ENCODE data around the gene EXD3. TPM values are rescaled to one million over a fixed set of nuclear protein-coding genes. Genes with fewer than 3 reads are reported as not detected.

Gene EXD3
- total and polyA plus RNA-seq, 2 donors (not counting 1 experiment from before 2014, with no cell fraction given) = 2.6 to 13.0 TPM

DNA sequence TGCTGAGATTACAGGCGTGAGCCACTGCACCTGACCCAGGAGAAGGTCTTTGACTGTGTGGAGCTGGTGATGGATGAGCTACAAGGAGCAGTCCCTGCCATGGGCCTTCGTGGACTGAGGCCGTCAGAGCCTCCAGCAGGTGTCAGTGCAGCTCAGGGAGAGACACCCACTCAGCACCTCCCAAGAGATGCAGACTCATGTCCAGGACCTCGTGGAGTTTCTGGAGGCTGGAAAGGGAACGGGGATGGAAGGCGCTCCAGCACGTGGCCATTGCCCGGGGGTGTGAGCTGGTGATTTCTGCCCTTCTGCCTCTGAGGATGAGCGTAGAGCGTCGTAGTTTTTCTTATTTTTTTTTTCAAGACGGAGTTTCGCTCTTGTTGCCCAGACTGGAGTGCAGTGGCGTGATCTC lies 136.0 kb downstream of the EXD3 start:
- H4K20me1 ChIP-seq (ENCODE audit: control insufficient read depth, extremely low read depth, insufficient read depth, low read length) = no peaks in the 10 kb centered on the region
- TF ChIP-seq EZH2 (IDR thresholded peaks at IDR 0.05; ENCODE audit: low read length, missing control alignments) = no peak
- TF ChIP-seq, protein P1, sequence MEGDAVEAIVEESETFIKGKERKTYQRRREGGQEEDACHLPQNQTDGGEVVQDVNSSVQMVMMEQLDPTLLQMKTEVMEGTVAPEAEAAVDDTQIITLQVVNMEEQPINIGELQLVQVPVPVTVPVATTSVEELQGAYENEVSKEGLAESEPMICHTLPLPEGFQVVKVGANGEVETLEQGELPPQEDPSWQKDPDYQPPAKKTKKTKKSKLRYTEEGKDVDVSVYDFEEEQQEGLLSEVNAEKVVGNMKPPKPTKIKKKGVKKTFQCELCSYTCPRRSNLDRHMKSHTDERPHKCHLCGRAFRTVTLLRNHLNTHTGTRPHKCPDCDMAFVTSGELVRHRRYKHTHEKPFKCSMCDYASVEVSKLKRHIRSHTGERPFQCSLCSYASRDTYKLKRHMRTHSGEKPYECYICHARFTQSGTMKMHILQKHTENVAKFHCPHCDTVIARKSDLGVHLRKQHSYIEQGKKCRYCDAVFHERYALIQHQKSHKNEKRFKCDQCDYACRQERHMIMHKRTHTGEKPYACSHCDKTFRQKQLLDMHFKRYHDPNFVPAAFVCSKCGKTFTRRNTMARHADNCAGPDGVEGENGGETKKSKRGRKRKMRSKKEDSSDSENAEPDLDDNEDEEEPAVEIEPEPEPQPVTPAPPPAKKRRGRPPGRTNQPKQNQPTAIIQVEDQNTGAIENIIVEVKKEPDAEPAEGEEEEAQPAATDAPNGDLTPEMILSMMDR (conservative IDR thresholded peaks at IDR 0.05 in 1 of 2, IDR thresholded peaks at IDR 0.05 in 1 of 2; ENCODE audit: low read depth in 1 of 2, low read length in 2 of 2) = peak; percentile 26 to 56
- H3K27ac ChIP-seq (ENCODE audit: insufficient read depth, low read length) = no peak overlapping the region
- H3K4me3 ChIP-seq (replicated peaks in 1 of 4; ENCODE audit: control extremely low read depth in 1 of 4, insufficient read depth in 1 of 4, low read depth in 3 of 4, low read length in 4 of 4) = no peak overlapping the region
- no peak overlapping the region for H3K9ac ChIP-seq (ENCODE audit: insufficient read depth, low read length)
- no peaks in the 10 kb centered on the region for H3K4me1 ChIP-seq (ENCODE audit: control insufficient read depth, extremely low read depth, insufficient read depth, low read length)
- peaks cover 3% of the 10 kb centered on the region for H3K36me3 ChIP-seq (ENCODE audit: control insufficient read depth, insufficient read depth, low read length)
- H3K9me3 ChIP-seq (ENCODE audit: control insufficient read depth, insufficient read depth, low read depth, low read length) = no peaks in the 10 kb centered on the region
- no peak overlapping the region for H3K4me2 ChIP-seq (ENCODE audit: extremely low read depth, insufficient read depth, low read length)
- H3K79me2 ChIP-seq (ENCODE audit: control insufficient read depth, insufficient read depth, low read length) = no peaks in the 10 kb centered on the region
- H2AFZ ChIP-seq (ENCODE audit: low read length) = no peak overlapping the region
- H3K27me3 ChIP-seq (ENCODE audit: control insufficient read depth, insufficient read depth, low read length) = no peaks in the 10 kb centered on the region
- DNase-seq (ENCODE audit: low read depth in 2 of 2) = peak; percentile 52 to 58

DNA sequence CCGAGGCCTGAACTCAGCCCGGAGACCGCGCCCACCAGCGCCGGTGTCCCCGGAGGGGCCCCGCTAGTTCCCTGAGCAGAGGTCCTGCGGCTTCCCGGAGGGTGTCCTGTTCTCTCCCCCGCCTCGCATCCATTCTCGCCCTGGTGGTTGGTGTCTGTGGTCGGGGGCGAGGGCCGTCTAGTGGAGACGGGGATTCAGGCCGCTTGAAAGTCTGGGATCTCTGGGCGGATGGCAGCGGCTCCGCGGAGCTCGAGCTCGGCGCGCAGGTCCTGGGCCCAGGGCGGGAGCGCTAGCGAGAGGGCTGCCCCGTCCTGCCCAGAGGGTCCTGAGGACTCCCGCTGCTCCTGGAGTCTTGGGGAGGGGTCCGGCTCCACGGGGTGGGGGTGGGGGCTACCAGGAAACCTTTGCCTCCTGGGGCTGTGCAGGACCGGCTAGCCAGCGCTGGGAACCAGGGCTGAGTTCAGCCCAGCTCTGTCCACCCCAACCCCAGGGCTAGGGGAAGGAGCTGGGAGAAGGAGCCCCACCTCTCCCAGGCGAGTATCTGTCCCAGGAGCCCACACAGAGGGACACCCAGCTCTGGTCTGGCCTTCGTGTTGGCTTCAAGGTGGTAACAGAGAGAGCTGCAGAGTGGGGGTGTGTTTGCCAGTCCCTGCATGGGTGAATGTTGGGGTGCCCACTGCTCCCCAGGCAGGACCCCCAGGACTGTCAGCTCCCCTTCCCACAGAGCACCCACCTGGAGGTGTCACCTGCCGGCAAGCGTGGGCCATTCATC lies 141.4 kb downstream of the EXD3 start:
- Histone ChIP-seq H3K27me3 (ENCODE audit: control insufficient read depth, insufficient read depth, low read length) (no peaks in the 10 kb centered on the region), H3K79me2 (ENCODE audit: control insufficient read depth, insufficient read depth, low read length) (peaks cover 26% of the 10 kb centered on the region), H3K36me3 (ENCODE audit: control insufficient read depth, insufficient read depth, low read length) (peaks cover 17% of the 10 kb centered on the region), H3K9me3 (ENCODE audit: control insufficient read depth, insufficient read depth, low read depth, low read length) (no peaks in the 10 kb centered on the region), H3K4me1 (ENCODE audit: control insufficient read depth, extremely low read depth, insufficient read depth, low read length) (peaks cover 8% of the 10 kb centered on the region), H2AFZ (ENCODE audit: low read length) (no peak overlapping the region), H3K4me2 (ENCODE audit: extremely low read depth, insufficient read depth, low read length) (no peak overlapping the region), H3K4me3 (replicated peaks in 1 of 4; ENCODE audit: control extremely low read depth in 1 of 4, insufficient read depth in 1 of 4, low read depth in 3 of 4, low read length in 4 of 4) (peak overlapping the region in 1 of 4 experiments; percentile 10), H3K27ac (ENCODE audit: insufficient read depth, low read length) (no peak overlapping the region), H4K20me1 (ENCODE audit: control insufficient read depth, extremely low read depth, insufficient read depth, low read length) (no peaks in the 10 kb centered on the region), H3K9ac (ENCODE audit: insufficient read depth, low read length) (no peak overlapping the region)
- no peak for DNase-seq (ENCODE audit: low read depth in 2 of 2)
- TF ChIP-seq EZH2 (IDR thresholded peaks at IDR 0.05; ENCODE audit: low read length, missing control alignments) = no peak
- TF ChIP-seq, protein P1 (conservative IDR thresholded peaks at IDR 0.05 in 1 of 2, IDR thresholded peaks at IDR 0.05 in 1 of 2; ENCODE audit: low read depth in 1 of 2, low read length in 2 of 2) = no peak

DNA sequence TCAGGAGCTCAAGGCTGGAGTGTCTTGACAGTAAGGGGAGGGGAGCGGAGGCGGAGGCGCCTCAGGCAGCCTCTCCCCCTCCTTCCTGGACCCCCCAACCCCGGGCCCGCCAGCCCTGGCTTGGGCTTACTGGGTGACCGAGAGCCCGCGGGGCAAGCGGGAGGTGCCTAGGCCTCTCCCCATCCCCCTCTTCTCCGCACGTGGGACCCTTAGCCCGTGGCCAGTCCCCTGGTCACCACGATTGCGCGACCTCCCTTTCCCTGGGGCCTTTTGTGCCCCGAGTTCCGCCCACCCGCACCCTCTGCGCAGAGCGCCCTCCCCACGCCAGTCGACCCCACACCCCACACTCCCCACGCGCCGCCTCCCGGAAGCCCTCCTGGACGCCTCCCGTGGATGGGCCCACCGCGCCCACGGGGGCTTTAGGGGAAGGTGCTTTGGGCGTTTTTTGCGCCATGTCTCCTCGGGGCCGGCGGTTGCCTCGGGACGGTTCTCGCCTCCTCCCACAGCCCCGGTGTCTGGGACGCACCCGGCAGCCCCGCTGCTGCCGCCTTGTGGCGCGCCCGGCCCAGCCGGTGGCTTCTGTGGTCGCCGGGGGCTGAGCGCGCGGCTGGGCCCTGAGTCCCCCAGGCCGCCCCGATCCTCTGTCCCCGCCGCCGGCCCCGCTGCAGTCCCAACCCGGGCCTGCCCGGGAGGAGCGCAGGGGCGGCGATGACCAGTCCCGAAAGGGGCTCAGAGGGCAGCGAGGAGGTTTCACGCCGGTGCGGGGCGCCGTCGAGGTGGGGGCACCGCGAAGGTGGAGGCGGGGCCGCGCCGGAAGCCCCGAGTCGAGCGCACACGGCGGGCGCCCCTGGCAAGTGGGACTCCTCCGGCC lies 142.3 kb downstream of the EXD3 start:
- no peak overlapping the region for H2AFZ ChIP-seq (ENCODE audit: low read length)
- H3K4me2 ChIP-seq (ENCODE audit: extremely low read depth, insufficient read depth, low read length) = no peak overlapping the region

More for the DNA sequence above, 142.3 kb downstream of the EXD3 start:
- H3K9ac ChIP-seq (ENCODE audit: insufficient read depth, low read length) = peak overlapping the region; percentile 23
- H3K9me3 ChIP-seq (ENCODE audit: control insufficient read depth, insufficient read depth, low read depth, low read length) = no peaks in the 10 kb centered on the region
- peak in 1 of 2 donors; percentile 32 for DNase-seq (ENCODE audit: low read depth in 2 of 2)
- no peak for TF ChIP-seq EZH2 (IDR thresholded peaks at IDR 0.05; ENCODE audit: low read length, missing control alignments)
- TF ChIP-seq, protein P1 (conservative IDR thresholded peaks at IDR 0.05 in 1 of 2, IDR thresholded peaks at IDR 0.05 in 1 of 2; ENCODE audit: low read depth in 1 of 2, low read length in 2 of 2) = peak; percentile 25 to 33
- no peak overlapping the region for H3K27ac ChIP-seq (ENCODE audit: insufficient read depth, low read length)
- H3K4me1 ChIP-seq (ENCODE audit: control insufficient read depth, extremely low read depth, insufficient read depth, low read length) = peaks cover 10% of the 10 kb centered on the region
- no peaks in the 10 kb centered on the region for H4K20me1 ChIP-seq (ENCODE audit: control insufficient read depth, extremely low read depth, insufficient read depth, low read length)
- peaks cover 26% of the 10 kb centered on the region for H3K79me2 ChIP-seq (ENCODE audit: control insufficient read depth, insufficient read depth, low read length)
- peak overlapping the region in 1 of 4 experiments; percentile 10 for H3K4me3 ChIP-seq (replicated peaks in 1 of 4; ENCODE audit: control extremely low read depth in 1 of 4, insufficient read depth in 1 of 4, low read depth in 3 of 4, low read length in 4 of 4)
- H3K27me3 ChIP-seq (ENCODE audit: control insufficient read depth, insufficient read depth, low read length) = no peaks in the 10 kb centered on the region
- peaks cover 17% of the 10 kb centered on the region for H3K36me3 ChIP-seq (ENCODE audit: control insufficient read depth, insufficient read depth, low read length)
